Neural cell (in vitro differentiated cells): ENCODE measurements around the gene SERPINB12. TPM values are rescaled to one million over a fixed set of nuclear protein-coding genes. Genes with fewer than 3 reads are reported as not detected.

Experiments used
- H2AFZ ChIP-seq: fragments of 200-600, 300-800 bp; sonication (generic), shearing (Covaris generic); 2 replicates; pipeline ENCODE4 v1.6.0; 2014; ENCODE audit warnings: low read depth, mild to moderate bottlenecking, antibody characterized with exemption, low read length, moderate library complexity
- H3F3A ChIP-seq: fragments of 200-600 bp; shearing (Covaris generic); 2 replicates; pipeline ENCODE4 v1.6.1; 2016; ENCODE audit warnings: mild to moderate bottlenecking, moderate library complexity, mixed read lengths, antibody characterized with exemption, low read length; ENCODE audit not compliant: insufficient read depth, poor library complexity, severe bottlenecking
- H3K27ac ChIP-seq: fragments of 200-600, 300-800 bp; sonication (generic), shearing (Covaris generic); 2 replicates; pipeline ENCODE4 v1.5.1; 2014; ENCODE audit warnings: mild to moderate bottlenecking, low read length, moderate library complexity
- H3K27me3 ChIP-seq: fragments of 300-800, 200-600 bp; sonication (generic), shearing (Covaris generic); 2 replicates; pipeline ENCODE4 v1.6.0; 2014; ENCODE audit warnings: mild to moderate bottlenecking, low read depth, low read length, moderate library complexity; ENCODE audit not compliant: insufficient read depth
- H3K36me3 ChIP-seq: fragments of 300-800, 200-600 bp; sonication (generic), shearing (Covaris generic); 2 replicates; pipeline ENCODE4 v1.5.1; 2014; ENCODE audit warnings: mild to moderate bottlenecking, antibody characterized with exemption, low read length, moderate library complexity; ENCODE audit not compliant: insufficient read depth
- H3K4me2 ChIP-seq: fragments of 300-800, 200-600 bp; sonication (generic), shearing (Covaris generic); 2 replicates; pipeline ENCODE4 v1.6.0; 2014; ENCODE audit warnings: mild to moderate bottlenecking, low read length
- H3K4me3 ChIP-seq: fragments of 300-800, 200-600 bp; sonication (generic), shearing (Covaris generic); 2 replicates; pipeline ENCODE4 v1.5.1; 2014; ENCODE audit warnings: mild to moderate bottlenecking, low read length, moderate library complexity
- H3K79me2 ChIP-seq: fragments of 200-600 bp; shearing (Covaris generic); replicated peaks from 2 replicates; pipeline ENCODE4 v1.6.0; 2014; ENCODE audit warnings: mild to moderate bottlenecking, low read length, moderate library complexity; ENCODE audit not compliant: insufficient read depth
- H3K9ac ChIP-seq: fragments of 300-800, 200-600 bp; sonication (generic), shearing (Covaris generic); 2 replicates; pipeline ENCODE4 v1.6.1; 2016; ENCODE audit warnings: mild to moderate bottlenecking, low read length, mixed read lengths
- H3K9me2 ChIP-seq: fragments of 200-600 bp; shearing (Covaris generic); 2 replicates; pipeline ENCODE4 v1.6.1; 2016; ENCODE audit warnings: mild to moderate bottlenecking, low read length, mixed read lengths; ENCODE audit not compliant: insufficient read depth
- H3K9me3 ChIP-seq: fragments of 200-600, 300-800 bp; sonication (generic), shearing (Covaris generic); 2 replicates; pipeline ENCODE4 v1.6.1; 2016; ENCODE audit warnings: mild to moderate bottlenecking, mixed run types, low read length, moderate library complexity, mixed read lengths
- H4K20me1 ChIP-seq: fragments of 200-600 bp; shearing (Covaris generic); 2 replicates; pipeline ENCODE4 v1.6.1; 2016; ENCODE audit warnings: mild to moderate bottlenecking, mixed run types; ENCODE audit not compliant: insufficient read depth
- CTCF ChIP-seq: fragments of 450-650 bp; IDR thresholded peaks from 2 replicates; pipeline ENCODE4 v1.5.1; 2014; ENCODE audit warnings: antibody characterized with exemption, mild to moderate bottlenecking, moderate library complexity; ENCODE audit not compliant: poor library complexity, severe bottlenecking
- EP300 ChIP-seq: fragments of 450-650 bp; conservative IDR thresholded peaks from 2 replicates; pipeline ENCODE4 v1.6.1; 2014; ENCODE audit warnings: antibody characterized with exemption, mild to moderate bottlenecking, moderate library complexity; ENCODE audit not compliant: poor library complexity, severe bottlenecking
- EZH2 ChIP-seq: fragments of 200-600, 300-800 bp; shearing (Covaris generic), sonication (generic); IDR thresholded peaks from 2 replicates; pipeline ENCODE4 v1.6.1; 2014; ENCODE audit warnings: antibody characterized with exemption, low read length, borderline replicate concordance, mild to moderate bottlenecking; ENCODE audit not compliant: insufficient read depth, poor library complexity, severe bottlenecking
- MXI1 ChIP-seq: fragments of 450-650 bp; conservative IDR thresholded peaks from 2 replicates; pipeline ENCODE4 v1.6.1; 2014; ENCODE audit warnings: antibody characterized with exemption, mild to moderate bottlenecking; ENCODE audit not compliant: poor library complexity, severe bottlenecking
- POLR2AphosphoS5 ChIP-seq: IDR thresholded peaks from 2 replicates; pipeline ENCODE4 v1.6.1; 2012
- RAD21 ChIP-seq: fragments of 450-650 bp; conservative IDR thresholded peaks from 2 replicates; pipeline ENCODE4 v1.6.1; 2014; ENCODE audit warnings: antibody characterized with exemption, mild to moderate bottlenecking, moderate library complexity
- REST ChIP-seq: IDR thresholded peaks from 2 replicates; pipeline ENCODE4 v1.6.1; 2012; ENCODE audit warnings: borderline replicate concordance
- SMC3 ChIP-seq: fragments of 450-650 bp; conservative IDR thresholded peaks from 2 replicates; pipeline ENCODE4 v1.6.1; 2014; ENCODE audit warnings: antibody characterized with exemption, mild to moderate bottlenecking, moderate library complexity; ENCODE audit not compliant: poor library complexity
- TAF1 ChIP-seq: IDR thresholded peaks from 2 replicates; pipeline ENCODE4 v1.6.1; 2012; ENCODE audit warnings: low read depth
- polyA plus RNA-seq: library from polyadenylated mRNA; depleted of rRNA; stranded (reverse); fragments of >200 nt; gene quantifications from 2 replicates; pipeline ENCODE4 v1.2.3, GENCODE V29; 2014

Gene SERPINB12
- polyA plus RNA-seq, 1 donor from 2014 or later, result not detected

- no peaks in the 10 kb centered on the region for H3K36me3 ChIP-seq
- H3K9ac ChIP-seq, result no peak overlapping the region
- no peak overlapping the region for H2AFZ ChIP-seq
- no peak overlapping the region for H3K4me2 ChIP-seq
- H3K27me3 ChIP-seq, result no peaks in the 10 kb centered on the region
- H3K9me2 ChIP-seq, result no peaks in the 10 kb centered on the region
- TF ChIP-seq EZH2 (no peak), RAD21 (no peak), SMC3 (no peak), TAF1 (no peak), CTCF (no peak), MXI1 (no peak), EP300 (no peak), REST (no peak), POLR2AphosphoS5 (no peak)
- no peak overlapping the region for H3K27ac ChIP-seq
- H3K9me3 ChIP-seq, result no peaks in the 10 kb centered on the region
- no peak overlapping the region for H3K4me3 ChIP-seq
- no peaks in the 10 kb centered on the region for H4K20me1 ChIP-seq
- no peaks in the 10 kb centered on the region for H3F3A ChIP-seq
- H3K79me2 ChIP-seq, result no peaks in the 10 kb centered on the region
These were observed 18.5 kb upstream of the SERPINB12 start for GRCh38 chr18:63523660-63524059.

GRCh38 chr18:63527251-63527650 is 14.9 kb upstream of the SERPINB12 start:
- H2AFZ ChIP-seq, result no peak overlapping the region
- no peaks in the 10 kb centered on the region for H4K20me1 ChIP-seq
- TF ChIP-seq MXI1 (no peak), RAD21 (no peak), TAF1 (no peak), POLR2AphosphoS5 (no peak), REST (no peak), EP300 (no peak), EZH2 (no peak), SMC3 (no peak), CTCF (no peak)
- no peaks in the 10 kb centered on the region for H3F3A ChIP-seq
- no peaks in the 10 kb centered on the region for H3K9me2 ChIP-seq
- no peaks in the 10 kb centered on the region for H3K9me3 ChIP-seq
- H3K4me2 ChIP-seq, result no peak overlapping the region
- no peaks in the 10 kb centered on the region for H3K27me3 ChIP-seq
- H3K9ac ChIP-seq, result no peak overlapping the region
- H3K27ac ChIP-seq, result no peak overlapping the region
- H3K79me2 ChIP-seq, result no peaks in the 10 kb centered on the region
- no peaks in the 10 kb centered on the region for H3K36me3 ChIP-seq
- H3K4me3 ChIP-seq, result no peak overlapping the region
